Measurements from ENCODE around the gene USP6NL. TPM values are rescaled to one million over a fixed set of nuclear protein-coding genes. Genes with fewer than 3 reads are reported as not detected.

The USP6NL gene
- total and polyA plus RNA-seq, 10 of the 15 experiments (the other 5 are each of a cell fraction or from before 2014, with no cell fraction given) = 4.0 to 27.7 (median 18.2) TPM

DNA sequence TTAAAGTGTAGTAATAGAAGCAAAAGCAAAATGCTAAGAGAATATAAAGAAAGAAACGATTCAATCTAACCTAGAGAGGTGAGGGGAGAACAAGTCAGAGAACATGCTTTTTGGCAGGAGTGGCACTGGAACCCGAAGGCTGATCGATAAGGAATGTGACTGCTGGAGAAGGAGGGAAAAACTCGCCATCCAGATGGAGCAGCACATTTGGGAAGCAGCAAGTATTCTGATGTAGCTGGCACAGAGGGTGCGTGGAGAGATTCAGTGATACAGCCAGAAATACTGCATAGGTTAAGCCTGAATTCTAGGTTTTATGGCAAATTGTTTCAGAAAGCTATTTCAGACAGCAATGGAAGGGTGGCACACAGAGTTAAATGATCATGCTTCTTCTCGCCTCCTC, 42.0 kb downstream of the USP6NL start:
- ATAC-seq (no peak), FAIRE-seq (no peak), DNase-seq (ENCODE audit: low read depth, low spot score) (no peak)
- Histone ChIP-seq H3K27me3 (replicated peaks in 1 of 2; ENCODE audit: control insufficient read depth in 2 of 2, insufficient read depth in 2 of 2, low read length in 1 of 2) (no peaks in the 10 kb centered on the region), H3K9ac (ENCODE audit: control insufficient read depth, insufficient read depth, low read length) (no peak overlapping the region), H3K4me2 (ENCODE audit: control insufficient read depth, insufficient read depth) (no peak overlapping the region), H4K20me1 (ENCODE audit: control insufficient read depth, insufficient read depth) (no peaks in the 10 kb centered on the region), H3K79me2 (ENCODE audit: control insufficient read depth, insufficient read depth, low read length) (peaks cover 90% of the 10 kb centered on the region), H3K4me1 (ENCODE audit: control insufficient read depth, insufficient read depth, low read length) (peaks cover 8% of the 10 kb centered on the region; the same call in 1 of the 2 replicates), H3K9me3 (replicated peaks; ENCODE audit: control insufficient read depth, insufficient read depth, low read length) (no peaks in the 10 kb centered on the region; the same call in 1 of the 3 replicates), H3K4me3 (no peak overlapping the region), H2AFZ (ENCODE audit: control insufficient read depth, low read depth, low read length) (no peak overlapping the region), H3K27ac (ENCODE audit: control insufficient read depth, insufficient read depth) (no peak overlapping the region), H3K36me3 (ENCODE audit: control insufficient read depth in 2 of 2, insufficient read depth in 2 of 2, low read length in 1 of 2) (no peaks in the 10 kb centered on the region; a peak in 1 of 4 replicates)
- intact Hi-C loops (cut with micrococcal nuclease; ENCODE audit: unreplicated experiment) = no loop called here
- CTCF ChIA-PET = interaction anchor here (0.8 to 2.2 kb wide), 4 partner anchors 9 to 15 kb away, joined by 3 to 6 read pairs (median 4); no protein-coding TSS in a partner anchor
- RAD21 ChIA-PET (ENCODE audit: unreplicated experiment) = interaction anchor here (0.8 to 1.4 kb wide), 2 partner anchors 9 to 15 kb away, joined by 3 to 7 read pairs; no protein-coding TSS in a partner anchor
- 98% methylated on average over 6 of the region's 6 CpGs for WGBS (ENCODE audit: insufficient coverage, insufficient replicate concordance, low lambda C conversion rate, missing lambda C conversion rate)
- no TSS peak for BruUV-seq (replicated peaks)
- SMC1A ChIA-PET (ENCODE audit: uncharacterized antibody, unreplicated experiment) = interaction anchor here (1.0 to 2.1 kb wide), 7 partner anchors 9 to 51 kb away, joined by 3 to 13 read pairs (median 5); no protein-coding TSS in a partner anchor
- TF ChIP-seq, protein P1, sequence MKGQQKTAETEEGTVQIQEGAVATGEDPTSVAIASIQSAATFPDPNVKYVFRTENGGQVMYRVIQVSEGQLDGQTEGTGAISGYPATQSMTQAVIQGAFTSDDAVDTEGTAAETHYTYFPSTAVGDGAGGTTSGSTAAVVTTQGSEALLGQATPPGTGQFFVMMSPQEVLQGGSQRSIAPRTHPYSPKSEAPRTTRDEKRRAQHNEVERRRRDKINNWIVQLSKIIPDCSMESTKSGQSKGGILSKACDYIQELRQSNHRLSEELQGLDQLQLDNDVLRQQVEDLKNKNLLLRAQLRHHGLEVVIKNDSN (IDR thresholded peaks at IDR 0.05; ENCODE audit: borderline replicate concordance, extremely low read length, insufficient read depth, low read depth, low read length) = no peak
- no peak for TF ChIP-seq SMAD1 (IDR thresholded peaks at IDR 0.05; ENCODE audit: low read depth, partially characterized antibody)
- TF ChIP-seq ZNF384 (IDR thresholded peaks at IDR 0.05; ENCODE audit: borderline replicate concordance, low read depth, low read length) = no peak
- no peak for TF ChIP-seq MYB (IDR thresholded peaks at IDR 0.05; ENCODE audit: borderline replicate concordance, low read depth, low read length)
- TF ChIP-seq, protein P2, sequence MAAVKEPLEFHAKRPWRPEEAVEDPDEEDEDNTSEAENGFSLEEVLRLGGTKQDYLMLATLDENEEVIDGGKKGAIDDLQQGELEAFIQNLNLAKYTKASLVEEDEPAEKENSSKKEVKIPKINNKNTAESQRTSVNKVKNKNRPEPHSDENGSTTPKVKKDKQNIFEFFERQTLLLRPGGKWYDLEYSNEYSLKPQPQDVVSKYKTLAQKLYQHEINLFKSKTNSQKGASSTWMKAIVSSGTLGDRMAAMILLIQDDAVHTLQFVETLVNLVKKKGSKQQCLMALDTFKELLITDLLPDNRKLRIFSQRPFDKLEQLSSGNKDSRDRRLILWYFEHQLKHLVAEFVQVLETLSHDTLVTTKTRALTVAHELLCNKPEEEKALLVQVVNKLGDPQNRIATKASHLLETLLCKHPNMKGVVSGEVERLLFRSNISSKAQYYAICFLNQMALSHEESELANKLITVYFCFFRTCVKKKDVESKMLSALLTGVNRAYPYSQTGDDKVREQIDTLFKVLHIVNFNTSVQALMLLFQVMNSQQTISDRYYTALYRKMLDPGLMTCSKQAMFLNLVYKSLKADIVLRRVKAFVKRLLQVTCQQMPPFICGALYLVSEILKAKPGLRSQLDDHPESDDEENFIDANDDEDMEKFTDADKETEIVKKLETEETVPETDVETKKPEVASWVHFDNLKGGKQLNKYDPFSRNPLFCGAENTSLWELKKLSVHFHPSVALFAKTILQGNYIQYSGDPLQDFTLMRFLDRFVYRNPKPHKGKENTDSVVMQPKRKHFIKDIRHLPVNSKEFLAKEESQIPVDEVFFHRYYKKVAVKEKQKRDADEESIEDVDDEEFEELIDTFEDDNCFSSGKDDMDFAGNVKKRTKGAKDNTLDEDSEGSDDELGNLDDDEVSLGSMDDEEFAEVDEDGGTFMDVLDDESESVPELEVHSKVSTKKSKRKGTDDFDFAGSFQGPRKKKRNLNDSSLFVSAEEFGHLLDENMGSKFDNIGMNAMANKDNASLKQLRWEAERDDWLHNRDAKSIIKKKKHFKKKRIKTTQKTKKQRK (IDR thresholded peaks at IDR 0.05; ENCODE audit: low read depth, low read length) = no peak
- TF ChIP-seq CREM (IDR thresholded peaks at IDR 0.05; ENCODE audit: low read depth) = no peak
- in situ Hi-C loops (cut with MboI) = no loop called here
- POLR2A ChIA-PET = interaction anchor here (1.2 kb wide), 1 partner anchor 32 kb away, joined by 3 read pairs; no protein-coding TSS in a partner anchor

Measured in GM12878 (cell line).